SU-DHL-6 (cell line): ENCODE results near the gene DCC.

Experiments used
- EZH2phosphoT487 ChIP-seq: fragments of 200-600 bp; sonication (generic), shearing (Covaris generic); conservative IDR thresholded peaks from 2 replicates; pipeline ENCODE4 v1.6.1; 2018; ENCODE audit warnings: mild to moderate bottlenecking, antibody characterized with exemption, low read length, moderate library complexity, mixed read lengths
- TF ChIP-seq, protein P1 (sequence below): fragments of 200-600 bp; sonication (generic); IDR thresholded peaks from one replicate; pipeline ENCODE4 v1.5.1; 2017; ENCODE audit warnings: antibody characterized with exemption, mild to moderate bottlenecking, low read length, moderate library complexity; ENCODE audit not compliant: insufficient read depth, poor library complexity, severe bottlenecking

DNA sequence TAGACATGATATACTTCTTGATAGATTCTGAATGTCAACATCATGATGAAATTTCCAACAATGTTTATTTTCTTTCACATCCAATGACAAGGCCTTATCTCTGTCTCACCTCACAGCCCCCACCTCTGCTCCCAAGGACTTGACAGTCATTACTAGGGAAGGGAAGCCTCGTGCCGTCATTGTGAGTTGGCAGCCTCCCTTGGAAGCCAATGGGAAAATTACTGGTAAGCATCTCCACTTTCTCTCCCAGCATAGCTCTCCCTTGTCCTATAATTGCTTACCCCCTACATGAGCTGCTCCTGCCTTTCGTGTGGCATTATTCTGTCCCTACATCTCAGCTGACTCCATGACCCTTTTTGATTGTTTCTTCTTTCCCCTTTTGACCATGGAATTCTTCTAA, 1062.7 kb downstream of the DCC start:
- TF ChIP-seq, protein P1, sequence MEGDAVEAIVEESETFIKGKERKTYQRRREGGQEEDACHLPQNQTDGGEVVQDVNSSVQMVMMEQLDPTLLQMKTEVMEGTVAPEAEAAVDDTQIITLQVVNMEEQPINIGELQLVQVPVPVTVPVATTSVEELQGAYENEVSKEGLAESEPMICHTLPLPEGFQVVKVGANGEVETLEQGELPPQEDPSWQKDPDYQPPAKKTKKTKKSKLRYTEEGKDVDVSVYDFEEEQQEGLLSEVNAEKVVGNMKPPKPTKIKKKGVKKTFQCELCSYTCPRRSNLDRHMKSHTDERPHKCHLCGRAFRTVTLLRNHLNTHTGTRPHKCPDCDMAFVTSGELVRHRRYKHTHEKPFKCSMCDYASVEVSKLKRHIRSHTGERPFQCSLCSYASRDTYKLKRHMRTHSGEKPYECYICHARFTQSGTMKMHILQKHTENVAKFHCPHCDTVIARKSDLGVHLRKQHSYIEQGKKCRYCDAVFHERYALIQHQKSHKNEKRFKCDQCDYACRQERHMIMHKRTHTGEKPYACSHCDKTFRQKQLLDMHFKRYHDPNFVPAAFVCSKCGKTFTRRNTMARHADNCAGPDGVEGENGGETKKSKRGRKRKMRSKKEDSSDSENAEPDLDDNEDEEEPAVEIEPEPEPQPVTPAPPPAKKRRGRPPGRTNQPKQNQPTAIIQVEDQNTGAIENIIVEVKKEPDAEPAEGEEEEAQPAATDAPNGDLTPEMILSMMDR: no peak
- TF ChIP-seq EZH2phosphoT487: no peak
